Measurements from ENCODE around the gene TRPM4.
"Not testable (repeated sequence)": the region's sequence is repeated elsewhere in the genome, so short reads cannot be mapped to it uniquely, and the experiment has no call there.

Gene TRPM4

DNA sequence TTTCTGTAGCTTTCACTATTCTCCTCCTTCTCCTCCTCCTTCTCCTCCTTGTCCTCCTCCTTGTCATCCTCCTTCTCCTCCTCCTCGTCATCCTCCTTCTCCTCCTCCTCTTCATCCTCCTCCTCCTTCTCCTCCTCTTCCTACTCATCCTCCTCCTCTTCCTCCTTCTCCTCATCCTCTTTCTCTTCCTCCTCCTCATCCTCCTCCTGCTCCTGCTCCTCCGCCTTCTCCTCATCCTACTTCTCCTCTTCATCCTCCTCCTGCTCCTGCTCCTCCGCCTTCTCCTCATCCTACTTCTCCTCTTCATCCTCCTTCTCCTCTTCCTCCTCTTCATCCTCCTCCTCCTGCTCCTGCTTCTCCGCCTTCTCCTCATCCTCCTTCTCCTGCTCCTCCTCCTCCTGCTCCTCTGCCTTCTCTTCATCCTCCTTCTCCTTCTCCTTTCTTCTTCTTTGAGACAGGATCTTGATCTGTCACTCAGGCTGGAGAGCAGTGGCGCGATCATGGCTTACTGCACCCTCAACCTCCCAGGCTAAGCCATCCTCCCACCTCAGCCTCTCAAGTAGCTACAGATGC, 36.3 kb downstream of the TRPM4 start:
- no peak for DNase-seq

DNA sequence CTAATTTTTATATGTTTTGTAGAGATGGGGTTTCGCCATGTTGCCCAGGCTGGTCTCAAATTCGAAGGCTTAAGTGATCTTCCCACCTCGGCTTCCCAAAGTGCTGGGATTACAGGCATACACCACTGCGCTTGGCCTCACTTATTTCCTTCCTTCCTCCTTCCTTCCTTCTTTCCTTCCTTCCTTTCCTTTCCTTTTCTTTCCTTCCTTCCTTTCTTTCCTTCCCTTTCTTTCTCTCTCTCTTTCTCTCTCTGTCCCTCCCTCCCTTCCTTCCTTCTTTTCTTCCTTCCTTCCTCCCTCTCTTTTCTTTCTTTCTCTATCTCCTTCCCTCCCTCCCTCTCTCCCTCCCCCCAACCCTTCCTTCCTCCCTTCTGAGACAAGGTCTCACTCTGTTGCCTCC, 36.8 kb downstream of the TRPM4 start:
- no peak for DNase-seq

GRCh38 chr19:49196527-49197240, 39.1 kb downstream of the TRPM4 start:
- no peak for DNase-seq

DNA sequence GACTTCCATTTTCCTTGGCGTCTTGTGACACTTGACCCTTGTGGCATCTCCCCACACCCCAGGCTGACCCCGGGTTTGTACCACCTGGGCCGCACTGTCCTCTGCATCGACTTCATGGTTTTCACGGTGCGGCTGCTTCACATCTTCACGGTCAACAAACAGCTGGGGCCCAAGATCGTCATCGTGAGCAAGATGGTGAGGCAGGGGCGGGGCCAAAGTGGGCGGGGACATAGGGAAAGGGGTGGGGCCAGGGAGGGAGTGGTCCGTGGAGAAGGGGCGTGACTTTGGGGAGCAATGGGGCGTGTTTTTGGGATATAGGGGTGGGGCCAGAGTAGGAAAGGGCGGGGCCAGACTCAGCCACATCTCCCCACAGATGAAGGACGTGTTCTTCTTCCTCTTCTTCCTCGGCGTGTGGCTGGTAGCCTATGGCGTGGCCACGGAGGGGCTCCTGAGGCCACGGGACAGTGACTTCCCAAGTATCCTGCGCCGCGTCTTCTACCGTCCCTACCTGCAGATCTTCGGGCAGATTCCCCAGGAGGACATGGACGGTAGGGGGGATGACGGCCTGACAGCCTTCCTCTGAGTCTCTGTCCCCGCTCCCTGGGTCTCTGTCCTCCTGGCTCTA, 42.8 kb downstream of the TRPM4 start:
- DNase-seq: peak in 1 of 2 donors; percentile 13

GRCh38 chr19:49201042-49201441, 43.5 kb downstream of the TRPM4 start:
- DNase-seq: peak in 1 of 2 donors; percentile 9

- peak; percentile 76 to 85 for DNase-seq
Measured at GRCh38 chr19:49205114-49205513, 47.5 kb downstream of the TRPM4 start.

GRCh38 chr19:49209502-49209901, 51.9 kb downstream of the TRPM4 start:
- DNase-seq: not testable (repeated sequence)

- peak; percentile 46 to 66 for DNase-seq
Measured at GRCh38 chr19:49210108-49210900, 52.7 kb downstream of the TRPM4 start.

- no peak for DNase-seq
Measured at GRCh38 chr19:49210901-49211451, 53.4 kb downstream of the TRPM4 start.

DNA sequence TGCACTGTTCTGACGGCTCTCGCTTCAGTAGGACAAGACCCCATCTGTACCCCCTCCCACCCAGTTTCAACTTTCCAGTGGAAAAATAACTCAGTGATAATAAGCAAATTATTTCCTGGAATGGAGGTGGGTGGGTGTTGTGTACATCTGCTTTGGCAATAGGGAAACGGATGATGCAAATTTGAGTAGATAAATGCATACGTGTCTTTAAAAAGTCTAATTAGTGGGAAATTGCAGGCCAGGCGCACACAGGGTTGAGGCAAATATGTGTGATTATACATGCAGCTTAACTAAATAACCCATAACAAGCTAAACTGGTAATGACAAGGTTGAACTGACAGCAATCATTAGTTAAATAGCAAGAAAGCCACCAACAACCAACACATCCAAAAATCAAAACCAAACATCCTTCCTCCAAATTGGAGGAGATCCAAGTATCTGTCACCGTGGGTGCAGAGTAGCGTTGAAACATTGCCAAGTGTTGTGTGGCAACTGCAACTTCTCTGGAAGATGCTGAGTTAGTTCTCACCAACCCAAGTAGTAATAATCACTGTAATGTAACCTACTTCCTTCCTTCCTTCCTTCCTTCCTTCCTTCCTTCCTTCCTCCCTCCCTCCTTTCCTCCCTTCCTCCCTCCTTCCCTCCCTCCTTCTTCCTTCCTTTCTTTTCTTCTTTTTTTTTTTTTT, 54.6 kb downstream of the TRPM4 start:
- DNase-seq: peak; percentile 68 to 76

DNA sequence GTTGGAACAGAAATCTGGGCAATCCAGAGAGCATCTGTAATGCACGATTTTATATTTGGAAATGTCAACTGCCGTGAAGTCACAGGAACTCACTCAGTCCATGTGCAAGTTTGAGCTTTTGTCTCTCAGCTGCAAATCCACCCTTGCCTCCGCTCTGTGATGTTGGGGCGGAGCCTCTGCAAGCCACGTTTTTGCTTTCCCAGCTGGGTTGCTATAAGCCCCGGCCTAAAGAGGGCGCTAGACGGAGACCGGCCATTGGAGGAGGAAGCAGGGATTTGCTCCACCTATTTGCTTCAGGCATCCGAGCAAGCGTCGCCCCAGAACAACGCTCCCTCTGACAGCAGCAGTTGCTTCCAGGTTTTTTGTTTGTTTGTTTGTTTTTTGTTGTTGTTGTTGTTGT, 56.2 kb downstream of the TRPM4 start:
- no peak for DNase-seq

- no peak for DNase-seq
Measured at GRCh38 chr19:49214701-49215100, 57.1 kb downstream of the TRPM4 start.

DNA sequence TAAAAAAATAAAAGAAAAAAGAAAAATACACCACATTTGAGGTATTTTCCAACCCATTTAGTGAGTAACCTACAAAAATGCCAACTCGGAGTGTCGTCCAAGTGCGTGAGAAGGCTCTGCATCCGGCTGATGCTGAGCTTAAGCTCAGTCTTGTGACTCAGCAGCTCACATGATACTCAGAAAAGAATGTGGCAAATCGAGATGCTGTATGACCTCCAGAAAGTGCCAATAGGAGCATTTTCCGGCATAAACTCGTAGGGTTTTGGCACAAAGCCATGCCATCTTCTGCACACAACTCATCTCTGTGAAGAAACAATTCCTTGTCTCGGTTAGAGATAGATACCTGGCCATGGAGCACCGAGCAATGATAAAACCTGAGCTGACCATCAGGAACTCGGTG, 58.5 kb downstream of the TRPM4 start:
- no peak for DNase-seq

GRCh38 chr19:49217382-49217781, 59.8 kb downstream of the TRPM4 start:
- DNase-seq: no peak

- DNase-seq: no peak
Measured at GRCh38 chr19:49222011-49222410, 64.4 kb downstream of the TRPM4 start.

DNA sequence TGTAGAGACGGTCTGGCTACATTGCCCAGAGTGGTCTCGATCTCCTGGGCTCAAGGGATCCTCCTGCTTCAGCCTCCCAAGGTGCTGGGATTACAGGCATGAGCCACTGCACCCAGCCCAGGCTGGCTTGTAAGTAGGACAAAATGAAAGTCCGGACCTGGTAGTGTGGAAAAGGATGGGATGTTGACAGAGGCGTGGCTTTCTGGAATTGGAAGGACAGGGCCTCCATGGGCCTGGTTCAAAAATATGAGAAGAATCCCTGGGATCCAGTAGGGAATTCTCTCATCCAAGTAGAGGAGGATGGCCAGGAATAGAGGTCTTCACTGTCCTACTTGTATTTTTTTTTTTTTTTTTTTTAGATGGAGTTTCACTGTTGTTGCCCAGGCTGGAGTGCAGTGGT, 64.9 kb downstream of the TRPM4 start:
- no peak for DNase-seq

DNA sequence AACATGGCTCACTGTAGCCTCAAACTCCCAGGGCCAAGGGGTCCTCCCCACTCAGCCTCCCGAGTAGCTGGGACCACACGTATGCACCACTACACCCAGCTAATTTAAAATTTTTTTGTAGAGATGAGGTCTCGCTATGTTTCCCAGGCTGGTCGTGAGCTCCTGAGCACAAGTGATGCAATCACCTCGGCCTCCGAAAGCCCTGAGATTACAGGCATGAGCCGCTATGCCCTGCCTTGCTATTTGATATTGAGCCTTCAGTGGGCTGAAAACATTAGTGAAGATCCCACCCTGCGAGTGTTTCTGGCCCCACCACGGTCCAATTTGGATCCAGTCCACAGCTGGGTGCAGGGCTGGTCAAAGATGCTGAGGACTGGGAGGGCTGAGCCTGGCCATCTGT, 65.9 kb downstream of the TRPM4 start:
- no peak for DNase-seq

- not testable (repeated sequence) for DNase-seq
Measured at GRCh38 chr19:49224441-49224840, 66.8 kb downstream of the TRPM4 start.

GRCh38 chr19:49224879-49225278, 67.3 kb downstream of the TRPM4 start:
- peak; percentile 55 to 75 for DNase-seq

DNA sequence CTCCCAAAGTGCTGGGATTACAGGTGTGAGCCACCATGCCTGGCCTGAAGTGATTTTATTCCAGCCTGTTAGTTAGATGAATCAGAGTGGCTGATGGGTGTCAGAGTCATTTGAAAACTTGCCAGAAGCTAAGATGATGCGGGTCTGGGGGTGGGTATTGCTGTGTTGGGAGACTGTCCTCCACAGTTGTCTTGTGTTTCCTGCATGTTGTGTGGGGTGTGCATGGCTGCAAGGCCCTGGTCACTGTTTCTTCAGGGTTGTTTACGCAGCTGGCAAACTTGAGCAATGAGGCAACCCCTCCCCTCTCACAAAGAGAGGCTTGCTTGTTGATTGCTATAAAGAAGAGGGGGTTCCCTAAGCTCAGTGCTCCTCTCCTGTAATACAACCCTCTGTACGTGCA, 71.8 kb downstream of the TRPM4 start:
- no peak for DNase-seq

GRCh38 chr19:49231389-49231788, 73.8 kb downstream of the TRPM4 start:
- no peak for DNase-seq

DNA sequence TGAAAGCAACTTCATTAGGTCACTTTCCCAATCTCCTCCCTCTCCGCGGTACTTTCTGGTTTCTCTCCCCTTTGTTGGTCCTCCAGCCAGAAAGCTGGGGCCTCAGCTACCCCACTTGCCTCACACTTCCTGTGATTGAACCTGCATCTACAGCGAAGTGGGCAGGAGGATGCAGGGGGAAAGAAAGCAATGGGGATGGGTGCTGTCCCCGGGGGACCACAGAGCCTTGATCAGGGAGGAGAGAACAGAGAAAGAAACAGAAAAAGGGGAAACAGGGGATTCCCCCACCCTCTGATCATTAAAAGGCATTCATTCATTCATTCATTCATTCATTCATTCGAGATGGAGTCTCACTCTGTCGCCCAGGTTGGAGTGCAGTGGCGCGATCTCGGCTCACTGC, 74.2 kb downstream of the TRPM4 start:
- DNase-seq: no peak

Data from inflammatory macrophage (primary cell).